Measurements from ENCODE around the gene UBR2. TPM values are rescaled to one million over a fixed set of nuclear protein-coding genes. Genes with fewer than 3 reads are reported as not detected.
A peak's percentile ranks its signal among the peaks of the same experiment; 100 is the strongest.
"Not testable (repeated sequence)": the region's sequence is repeated elsewhere in the genome, so short reads cannot be mapped to it uniquely, and the experiment has no call there.

UBR2 gene
- total RNA-seq, 1 experiment from 2014 or later, result 8.8 TPM

GRCh38 chr6:42547407-42548329 is 16.2 kb upstream of the UBR2 start:
- no peaks in the 10 kb centered on the region for H3K9me3 ChIP-seq
- no peaks in the 10 kb centered on the region for H3K27me3 ChIP-seq
- peak overlapping the region; percentile 56 for H3K4me3 ChIP-seq
- no peaks in the 10 kb centered on the region for H3K36me3 ChIP-seq
- peak; percentile 68 for DNase-seq

- H3K36me3 ChIP-seq, result no peaks in the 10 kb centered on the region
- H3K27me3 ChIP-seq, result no peaks in the 10 kb centered on the region
- no peak overlapping the region for H3K4me3 ChIP-seq
- no peaks in the 10 kb centered on the region for H3K9me3 ChIP-seq
- DNase-seq, result no peak
Observed at GRCh38 chr6:42550277-42550676, 13.6 kb upstream of the UBR2 start.

- Histone ChIP-seq H3K9me3 (no peaks in the 10 kb centered on the region), H3K36me3 (no peaks in the 10 kb centered on the region), H3K27me3 (no peaks in the 10 kb centered on the region), H3K4me3 (no peak overlapping the region)
- no peak for DNase-seq
Observed at GRCh38 chr6:42551217-42551616, 12.6 kb upstream of the UBR2 start.

GRCh38 chr6:42552380-42552779 is 11.4 kb upstream of the UBR2 start:
- Histone ChIP-seq H3K9me3 (no peaks in the 10 kb centered on the region), H3K36me3 (no peaks in the 10 kb centered on the region), H3K27me3 (no peaks in the 10 kb centered on the region), H3K4me3 (no peak overlapping the region)
- DNase-seq, result no peak

- Histone ChIP-seq H3K9me3 (no peaks in the 10 kb centered on the region), H3K4me3 (no peak overlapping the region), H3K27me3 (no peaks in the 10 kb centered on the region), H3K36me3 (no peaks in the 10 kb centered on the region)
- DNase-seq, result peak; percentile 5
Observed at GRCh38 chr6:42555477-42556457, 8.1 kb upstream of the UBR2 start.

- no peak for DNase-seq
- Histone ChIP-seq H3K27me3 (no peaks in the 10 kb centered on the region), H3K4me3 (no peak overlapping the region), H3K36me3 (no peaks in the 10 kb centered on the region), H3K9me3 (no peaks in the 10 kb centered on the region)
Observed at GRCh38 chr6:42556462-42556861, 7.4 kb upstream of the UBR2 start.

- not testable (repeated sequence) for DNase-seq, H3K4me3 ChIP-seq, H3K36me3 ChIP-seq, H3K27me3 ChIP-seq, H3K9me3 ChIP-seq
Observed at GRCh38 chr6:42559276-42559675, 4.6 kb upstream of the UBR2 start.

- Histone ChIP-seq H3K36me3 (no peaks in the 10 kb centered on the region; the same call in none of the 2 replicates), H3K27me3 (no peaks in the 10 kb centered on the region), H3K9me3 (no peaks in the 10 kb centered on the region), H3K4me3 (no peak overlapping the region)
- DNase-seq, result no peak
Observed at GRCh38 chr6:42561986-42562385, 1.8 kb upstream of the UBR2 start.

- Histone ChIP-seq H3K4me3 (peak overlapping the region; percentile 78; the same call in 1 of the 2 replicates), H3K36me3 (no peaks in the 10 kb centered on the region; the same call in none of the 2 replicates), H3K9me3 (no peaks in the 10 kb centered on the region), H3K27me3 (no peaks in the 10 kb centered on the region)
- DNase-seq, result no peak
Observed at GRCh38 chr6:42562788-42563405, 932 bp upstream of the UBR2 start.

- Histone ChIP-seq H3K27me3 (no peaks in the 10 kb centered on the region), H3K36me3 (no peaks in the 10 kb centered on the region; the same call in none of the 2 replicates), H3K4me3 (peak overlapping the region; percentile 78), H3K9me3 (no peaks in the 10 kb centered on the region)
- DNase-seq, result no peak
Observed at GRCh38 chr6:42564506-42564825, 637 bp downstream of the UBR2 start.

- H3K27me3 ChIP-seq, result no peaks in the 10 kb centered on the region
- no peak for DNase-seq
Observed at GRCh38 chr6:42565823-42566613, 2.2 kb downstream of the UBR2 start.

GRCh38 chr6:42566614-42567208 is 2.9 kb downstream of the UBR2 start:
- Histone ChIP-seq H3K36me3 (no peaks in the 10 kb centered on the region; the same call in none of the 2 replicates), H3K27me3 (no peaks in the 10 kb centered on the region), H3K4me3 (no peak overlapping the region), H3K9me3 (no peaks in the 10 kb centered on the region)
- no peak for DNase-seq

More at GRCh38 chr6:42565823-42566613, 2.2 kb downstream of the UBR2 start:
- Histone ChIP-seq H3K36me3 (no peaks in the 10 kb centered on the region; the same call in none of the 2 replicates), H3K4me3 (peak overlapping the region; percentile 78), H3K9me3 (no peaks in the 10 kb centered on the region)

GRCh38 chr6:42567237-42567636 is 3.4 kb downstream of the UBR2 start:
- H3K9me3 ChIP-seq, H3K4me3 ChIP-seq, DNase-seq, H3K27me3 ChIP-seq, H3K36me3 ChIP-seq: not testable (repeated sequence)

GRCh38 chr6:42569102-42570028 is 5.5 kb downstream of the UBR2 start:
- no peak overlapping the region for H3K4me3 ChIP-seq
- H3K36me3 ChIP-seq, result peaks cover 6% of the 10 kb centered on the region
- no peaks in the 10 kb centered on the region for H3K27me3 ChIP-seq
- no peaks in the 10 kb centered on the region for H3K9me3 ChIP-seq
- DNase-seq, result peak; percentile 35
